ENCODE measurements around the gene SUN2.

DNA sequence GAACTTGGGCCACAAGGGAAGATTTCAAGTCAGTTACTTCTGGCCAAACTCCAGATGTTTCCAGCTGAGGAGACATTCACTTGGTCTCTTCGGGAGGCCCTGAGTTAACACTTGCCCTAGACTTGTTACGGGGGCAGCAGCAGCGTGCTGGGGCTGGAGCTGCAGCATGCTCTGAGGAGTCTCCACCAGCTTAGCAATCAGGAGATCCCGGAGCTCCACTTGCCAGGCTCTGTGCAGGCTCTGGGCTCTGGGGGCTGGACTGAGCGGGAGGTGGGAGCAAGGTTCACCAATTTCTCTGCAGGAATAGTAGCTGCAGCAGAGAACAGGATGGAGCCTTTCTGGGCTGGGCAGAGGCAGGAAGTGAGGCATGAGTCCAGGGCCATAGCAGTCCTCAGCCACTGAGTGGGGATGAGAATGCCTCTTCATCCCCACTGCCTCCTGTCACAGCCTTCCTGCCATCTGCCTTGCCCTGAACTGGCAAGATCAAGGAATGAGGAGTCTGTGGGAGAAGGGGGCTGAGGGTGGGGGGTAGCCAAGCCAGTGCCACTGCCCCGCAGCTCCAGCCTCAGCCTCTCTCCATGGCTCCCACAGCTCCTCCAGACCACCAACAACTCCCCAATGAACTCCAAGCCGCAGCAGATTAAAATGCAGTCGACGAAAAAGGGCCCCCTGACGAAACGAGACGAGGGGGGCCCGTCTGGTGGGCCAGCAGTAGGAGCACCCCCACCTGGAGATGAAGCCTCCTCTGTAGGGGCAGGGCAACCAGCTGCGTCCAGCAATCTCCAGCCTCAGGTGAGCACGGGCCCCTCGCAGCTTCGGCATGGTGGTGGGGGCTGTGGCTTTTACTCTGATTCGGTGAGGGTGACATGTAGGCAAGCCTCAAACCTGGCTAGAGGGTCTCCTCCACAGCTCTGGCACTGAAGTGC is 26.7 kb downstream of the SUN2 start:
- no peak for TF ChIP-seq POLR2A (IDR thresholded peaks at IDR 0.05)
- TF ChIP-seq, protein P1, sequence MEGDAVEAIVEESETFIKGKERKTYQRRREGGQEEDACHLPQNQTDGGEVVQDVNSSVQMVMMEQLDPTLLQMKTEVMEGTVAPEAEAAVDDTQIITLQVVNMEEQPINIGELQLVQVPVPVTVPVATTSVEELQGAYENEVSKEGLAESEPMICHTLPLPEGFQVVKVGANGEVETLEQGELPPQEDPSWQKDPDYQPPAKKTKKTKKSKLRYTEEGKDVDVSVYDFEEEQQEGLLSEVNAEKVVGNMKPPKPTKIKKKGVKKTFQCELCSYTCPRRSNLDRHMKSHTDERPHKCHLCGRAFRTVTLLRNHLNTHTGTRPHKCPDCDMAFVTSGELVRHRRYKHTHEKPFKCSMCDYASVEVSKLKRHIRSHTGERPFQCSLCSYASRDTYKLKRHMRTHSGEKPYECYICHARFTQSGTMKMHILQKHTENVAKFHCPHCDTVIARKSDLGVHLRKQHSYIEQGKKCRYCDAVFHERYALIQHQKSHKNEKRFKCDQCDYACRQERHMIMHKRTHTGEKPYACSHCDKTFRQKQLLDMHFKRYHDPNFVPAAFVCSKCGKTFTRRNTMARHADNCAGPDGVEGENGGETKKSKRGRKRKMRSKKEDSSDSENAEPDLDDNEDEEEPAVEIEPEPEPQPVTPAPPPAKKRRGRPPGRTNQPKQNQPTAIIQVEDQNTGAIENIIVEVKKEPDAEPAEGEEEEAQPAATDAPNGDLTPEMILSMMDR (IDR thresholded peaks at IDR 0.05), result no peak

All from esophagus squamous epithelium (tissue), 4 donors.